Measurements from ENCODE around the gene ADGRG6.

The ADGRG6 gene

GRCh38 chr6:142316791-142317368 is 15.1 kb downstream of the ADGRG6 start:
- Histone ChIP-seq H3K27ac (no peak overlapping the region), H3K4me3 (no peak overlapping the region)

DNA sequence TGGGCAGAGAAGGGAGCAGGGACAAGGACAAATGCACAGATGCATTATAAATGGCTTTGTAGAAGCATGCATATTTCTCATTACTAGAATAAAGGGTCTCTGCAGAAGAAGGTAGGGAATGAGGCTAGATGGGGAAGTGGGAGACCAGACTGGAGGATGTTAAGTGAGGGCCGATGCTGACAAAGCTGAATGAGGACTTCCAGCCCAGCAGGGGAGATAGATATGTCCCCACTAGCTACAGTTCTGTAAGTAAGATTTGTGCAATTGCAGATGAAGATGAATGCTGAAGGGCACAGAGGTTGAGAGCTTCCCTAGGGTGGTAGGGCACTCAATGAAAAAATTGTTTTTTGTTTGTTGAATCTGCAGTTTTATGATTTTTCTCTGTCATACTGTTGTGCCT is 16.9 kb downstream of the ADGRG6 start:
- H3K4me3 ChIP-seq: no peak overlapping the region
- H3K27ac ChIP-seq: no peak overlapping the region

DNA sequence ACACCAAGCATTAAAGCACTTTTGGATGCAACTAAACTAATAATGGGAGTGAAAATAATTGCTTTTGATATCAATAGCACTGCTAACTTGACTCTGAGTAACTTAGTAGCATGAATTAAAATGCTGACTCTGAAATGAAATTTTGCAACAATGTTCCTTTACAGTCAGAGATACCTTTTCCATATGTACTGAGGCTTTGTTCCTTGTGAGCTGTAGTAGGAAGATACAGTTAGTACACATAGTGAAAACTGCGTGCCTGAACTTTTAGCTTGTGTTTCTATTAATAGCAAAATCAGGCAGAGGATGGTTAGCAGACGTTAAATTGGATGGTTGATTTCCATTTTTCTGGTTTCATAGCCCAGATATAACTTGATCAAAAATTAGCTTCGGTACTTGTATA is 18.6 kb downstream of the ADGRG6 start:
- Histone ChIP-seq H3K27ac (no peak overlapping the region), H3K4me3 (no peak overlapping the region)

DNA sequence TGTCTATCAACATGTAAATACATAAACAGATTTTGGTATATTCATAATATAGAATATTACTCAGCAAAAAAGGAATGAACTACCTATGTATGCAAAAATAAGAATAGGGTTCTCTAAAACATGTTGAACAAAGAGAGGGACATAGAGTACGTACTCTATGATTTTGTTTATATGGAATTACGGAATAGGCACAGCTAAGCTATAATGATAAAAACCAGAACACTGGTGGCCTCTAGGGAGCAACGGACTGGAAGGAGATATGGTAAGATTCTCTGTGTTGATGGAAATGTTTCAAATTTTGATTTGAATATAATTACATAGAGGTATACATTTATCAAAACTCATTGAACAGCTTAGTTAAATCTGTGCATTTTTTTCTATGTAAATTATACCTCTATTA is 19.6 kb downstream of the ADGRG6 start:
- no peak overlapping the region for H3K27ac ChIP-seq
- no peak overlapping the region for H3K4me3 ChIP-seq

DNA sequence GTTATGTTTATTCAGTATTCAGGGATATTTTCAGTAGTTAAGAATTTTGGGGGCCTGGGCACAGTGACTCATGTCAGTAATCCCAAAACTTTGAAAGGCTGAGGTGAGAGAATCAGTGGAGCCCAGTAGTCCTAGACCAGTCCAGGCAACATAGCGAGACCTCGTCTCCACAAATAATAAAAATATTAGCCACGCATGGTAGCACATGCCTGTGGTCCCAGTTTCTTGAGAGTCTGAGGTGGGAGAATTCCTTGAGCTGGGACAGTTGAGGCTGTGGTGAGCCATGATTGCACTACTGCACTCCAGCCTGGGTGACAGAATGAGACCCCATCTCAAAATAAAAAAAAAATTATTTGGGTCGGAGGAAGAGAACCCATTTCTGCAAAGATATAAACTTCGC is 20.3 kb downstream of the ADGRG6 start:
- Histone ChIP-seq H3K27ac (no peak overlapping the region), H3K4me3 (no peak overlapping the region)

GRCh38 chr6:142322504-142323198 is 20.8 kb downstream of the ADGRG6 start:
- no peak overlapping the region for H3K4me3 ChIP-seq
- H3K27ac ChIP-seq: no peak overlapping the region

DNA sequence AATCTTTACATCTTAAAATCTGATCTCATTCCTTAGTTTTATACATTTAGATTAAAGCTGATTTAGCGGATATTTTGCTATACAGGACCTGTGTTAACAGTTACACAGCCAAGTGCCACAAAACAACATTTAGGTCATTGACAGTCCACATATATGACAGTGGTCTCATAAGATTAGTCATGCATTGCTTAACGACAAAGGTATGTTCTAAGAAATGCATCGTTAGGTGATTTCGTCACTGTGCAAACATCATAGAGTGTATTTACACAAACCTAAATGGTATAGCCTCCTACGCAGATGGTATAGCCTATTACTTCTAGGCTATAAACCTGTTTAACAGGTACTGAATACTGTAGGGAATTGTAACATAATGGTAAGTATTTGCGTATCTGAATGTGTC is 21.6 kb downstream of the ADGRG6 start:
- Histone ChIP-seq H3K4me3 (no peak overlapping the region), H3K27ac (no peak overlapping the region)

DNA sequence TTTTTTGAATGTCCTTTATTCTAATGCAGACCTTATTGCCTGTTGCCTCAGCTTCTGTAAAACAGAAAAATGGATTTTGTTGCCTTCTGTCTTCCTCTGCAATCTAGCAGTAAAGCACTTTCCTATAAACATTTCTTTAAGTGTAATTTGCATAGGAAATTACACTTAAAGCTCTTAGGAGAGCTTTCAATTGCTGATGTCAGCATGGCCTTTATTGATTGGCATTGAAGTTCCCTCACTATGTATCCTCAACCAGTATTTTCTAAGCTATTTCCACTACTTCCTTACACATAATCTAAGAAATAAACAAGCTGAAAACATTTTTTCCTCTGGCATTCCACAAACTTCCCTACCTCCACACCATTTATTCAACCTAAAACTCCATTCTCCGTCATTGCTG is 22.3 kb downstream of the ADGRG6 start:
- H3K4me3 ChIP-seq: no peak overlapping the region
- H3K27ac ChIP-seq: no peak overlapping the region

- no peak overlapping the region for H3K27ac ChIP-seq
- no peak overlapping the region for H3K4me3 ChIP-seq
Observed at GRCh38 chr6:142325111-142325510, 23.3 kb downstream of the ADGRG6 start.

DNA sequence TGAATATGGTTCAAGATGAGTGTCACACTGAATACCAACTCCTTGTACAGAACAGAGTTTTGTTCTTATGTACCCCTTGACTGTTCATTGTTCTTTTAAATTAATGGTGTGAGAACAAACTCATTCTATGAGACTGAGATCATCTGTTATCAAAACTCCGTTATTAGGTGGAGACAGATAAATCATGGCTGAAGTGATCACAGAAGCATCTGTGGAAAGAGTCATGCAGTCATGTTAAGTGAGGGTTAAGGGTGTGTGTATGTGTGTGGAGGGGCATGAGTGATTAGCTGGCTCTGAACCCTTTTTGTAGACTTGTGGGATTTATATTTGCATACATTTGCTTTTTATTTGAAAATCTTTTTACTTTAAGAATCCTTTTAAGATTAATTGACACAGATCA is 24.7 kb downstream of the ADGRG6 start:
- Histone ChIP-seq H3K4me3 (no peak overlapping the region), H3K27ac (no peak overlapping the region)

GRCh38 chr6:142328070-142328469 is 26.3 kb downstream of the ADGRG6 start:
- no peak overlapping the region for H3K4me3 ChIP-seq
- H3K27ac ChIP-seq: no peak overlapping the region

- H3K4me3 ChIP-seq: no peak overlapping the region
- no peak overlapping the region for H3K27ac ChIP-seq
Observed at GRCh38 chr6:142329486-142330113, 27.8 kb downstream of the ADGRG6 start.

- H3K4me3 ChIP-seq: no peak overlapping the region
- no peak overlapping the region for H3K27ac ChIP-seq
Observed at GRCh38 chr6:142331075-142331551, 29.3 kb downstream of the ADGRG6 start.

DNA sequence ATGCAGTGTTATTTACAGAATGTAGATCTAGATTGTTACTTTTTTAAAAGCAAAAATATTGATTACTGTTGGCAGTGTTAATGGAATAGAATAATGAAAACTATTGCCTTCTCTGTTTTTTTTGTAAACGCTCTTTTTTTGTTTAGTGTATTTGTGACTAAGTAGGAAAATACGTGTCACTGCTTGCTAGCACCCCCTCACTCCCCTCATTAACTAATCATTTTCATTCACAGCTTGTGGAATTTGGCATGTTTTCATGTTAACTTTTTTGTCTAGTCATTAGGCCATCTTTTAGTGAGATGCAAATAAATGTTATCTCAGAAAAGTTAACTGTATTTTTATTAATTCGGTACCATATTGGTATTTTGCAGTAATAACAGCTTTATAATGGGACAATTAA is 29.8 kb downstream of the ADGRG6 start:
- Histone ChIP-seq H3K4me3 (no peak overlapping the region), H3K27ac (no peak overlapping the region)

DNA sequence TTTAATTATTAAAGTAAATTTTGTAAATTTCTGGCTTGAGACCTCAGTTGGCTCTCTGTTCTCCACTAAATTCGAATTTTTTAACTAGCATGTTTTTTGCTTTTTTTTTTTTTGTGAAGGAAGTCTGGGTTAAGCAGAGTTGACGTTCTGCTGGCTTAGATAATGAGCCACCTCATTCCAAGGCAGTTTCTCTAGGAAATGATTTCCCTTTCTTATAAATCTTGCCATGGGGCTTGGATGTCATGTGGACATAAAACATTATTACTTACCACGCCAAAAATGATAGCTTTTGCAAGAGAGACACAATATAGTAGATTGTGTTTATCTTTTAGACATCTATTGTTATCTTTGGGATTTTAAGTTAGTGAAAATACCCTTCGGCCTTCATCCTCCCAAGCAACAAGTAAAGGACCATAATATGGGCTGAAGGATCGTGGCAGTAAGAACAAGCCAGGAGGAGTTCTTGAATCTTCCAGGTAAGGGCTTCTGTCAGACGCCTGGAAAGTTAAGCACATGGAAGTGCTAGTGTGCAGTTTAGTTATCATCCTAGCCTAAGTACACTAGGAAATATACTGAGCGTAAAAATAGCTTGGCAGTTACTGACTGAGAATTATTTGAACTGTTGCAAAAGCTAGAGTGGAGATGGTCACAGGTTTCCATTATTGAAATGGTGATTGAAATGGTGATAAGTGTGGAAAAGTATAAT is 30.7 kb downstream of the ADGRG6 start:
- Histone ChIP-seq H3K4me3 (no peak overlapping the region), H3K27ac (no peak overlapping the region)

DNA sequence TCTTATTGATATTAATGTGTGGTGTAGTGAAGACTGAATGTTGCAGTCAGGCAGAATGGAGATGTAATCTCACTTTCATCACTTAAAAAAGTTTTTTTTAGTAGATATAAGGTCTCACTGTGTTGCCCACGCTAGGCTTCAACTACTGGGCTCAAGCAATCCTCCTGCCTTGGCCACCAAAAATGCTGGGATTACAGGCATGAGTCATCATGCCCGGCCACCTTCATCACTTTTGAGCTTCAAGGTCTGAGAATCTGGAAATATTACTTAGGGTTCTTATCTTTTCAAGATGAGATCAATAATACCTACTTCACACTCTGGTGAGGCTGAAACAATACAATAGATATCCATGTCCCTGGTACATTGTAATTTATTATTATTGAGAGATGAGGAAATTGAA is 31.6 kb downstream of the ADGRG6 start:
- Histone ChIP-seq H3K27ac (no peak overlapping the region), H3K4me3 (no peak overlapping the region)

GRCh38 chr6:142334294-142334693 is 32.5 kb downstream of the ADGRG6 start:
- H3K4me3 ChIP-seq: no peak overlapping the region
- no peak overlapping the region for H3K27ac ChIP-seq

- Histone ChIP-seq H3K27ac (no peak overlapping the region), H3K4me3 (no peak overlapping the region)
Observed at GRCh38 chr6:142335415-142335814, 33.6 kb downstream of the ADGRG6 start.

- Histone ChIP-seq H3K4me3 (no peak overlapping the region), H3K27ac (no peak overlapping the region)
Observed at GRCh38 chr6:142336183-142336582, 34.4 kb downstream of the ADGRG6 start.

GRCh38 chr6:142336787-142337186 is 35.0 kb downstream of the ADGRG6 start:
- H3K27ac ChIP-seq: no peak overlapping the region
- H3K4me3 ChIP-seq: no peak overlapping the region

DNA sequence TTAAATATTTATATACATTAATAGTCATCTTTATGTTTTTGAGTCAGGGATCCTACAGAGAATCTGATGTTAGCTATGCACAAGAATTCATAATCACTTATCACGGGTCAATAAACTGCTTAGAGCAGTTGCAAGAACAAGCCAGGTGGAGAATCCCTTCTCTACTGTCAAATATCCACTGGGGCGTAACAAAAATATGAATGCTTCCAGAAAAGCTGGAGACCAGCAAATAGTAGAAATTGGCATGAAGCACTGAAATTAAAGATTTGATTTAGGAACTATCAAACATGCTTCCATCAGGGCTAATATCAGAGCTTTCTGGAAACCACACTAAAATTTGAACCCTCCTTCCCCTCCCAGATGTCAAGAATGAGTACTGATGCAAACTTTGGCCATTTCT is 37.3 kb downstream of the ADGRG6 start:
- Histone ChIP-seq H3K27ac (no peak overlapping the region), H3K4me3 (no peak overlapping the region)
